HG03196 (cell line): ENCODE measurements around the gene TAPBP.
"Not testable (repeated sequence)": the region's sequence is repeated elsewhere in the genome, so short reads cannot be mapped to it uniquely, and the experiment has no call there.

Source experiments
- ATAC-seq: cut with Tn5 transposase; IDR thresholded peaks from one replicate; pipeline ENCODE4 v1.9.1; 2021; ENCODE audit not compliant: unreplicated experiment

Gene TAPBP

DNA sequence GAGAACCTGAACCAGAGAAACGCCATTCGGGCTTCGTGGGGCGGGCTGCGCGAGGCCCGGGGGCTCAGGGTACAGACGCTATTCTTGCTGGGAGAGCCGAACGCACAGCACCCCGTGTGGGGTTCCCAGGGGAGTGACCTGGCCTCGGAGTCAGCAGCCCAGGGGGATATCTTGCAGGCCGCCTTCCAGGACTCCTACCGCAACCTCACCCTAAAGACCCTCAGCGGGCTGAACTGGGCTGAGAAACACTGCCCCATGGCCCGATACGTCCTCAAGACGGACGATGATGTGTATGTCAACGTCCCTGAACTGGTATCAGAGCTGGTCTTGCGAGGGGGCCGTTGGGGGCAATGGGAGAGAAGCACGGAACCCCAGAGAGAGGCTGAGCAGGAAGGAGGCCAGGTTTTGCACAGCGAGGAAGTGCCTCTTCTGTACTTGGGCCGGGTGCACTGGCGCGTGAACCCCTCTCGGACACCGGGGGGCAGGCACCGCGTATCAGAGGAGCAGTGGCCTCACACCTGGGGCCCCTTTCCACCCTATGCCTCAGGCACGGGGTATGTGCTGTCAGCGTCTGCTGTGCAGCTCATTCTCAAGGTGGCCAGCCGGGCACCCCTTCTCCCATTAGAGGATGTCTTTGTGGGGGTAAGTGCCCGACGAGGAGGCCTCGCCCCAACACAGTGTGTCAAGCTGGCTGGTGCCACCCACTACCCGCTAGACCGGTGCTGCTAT lies 36.1 kb downstream of the TAPBP start:
- no peak for ATAC-seq

DNA sequence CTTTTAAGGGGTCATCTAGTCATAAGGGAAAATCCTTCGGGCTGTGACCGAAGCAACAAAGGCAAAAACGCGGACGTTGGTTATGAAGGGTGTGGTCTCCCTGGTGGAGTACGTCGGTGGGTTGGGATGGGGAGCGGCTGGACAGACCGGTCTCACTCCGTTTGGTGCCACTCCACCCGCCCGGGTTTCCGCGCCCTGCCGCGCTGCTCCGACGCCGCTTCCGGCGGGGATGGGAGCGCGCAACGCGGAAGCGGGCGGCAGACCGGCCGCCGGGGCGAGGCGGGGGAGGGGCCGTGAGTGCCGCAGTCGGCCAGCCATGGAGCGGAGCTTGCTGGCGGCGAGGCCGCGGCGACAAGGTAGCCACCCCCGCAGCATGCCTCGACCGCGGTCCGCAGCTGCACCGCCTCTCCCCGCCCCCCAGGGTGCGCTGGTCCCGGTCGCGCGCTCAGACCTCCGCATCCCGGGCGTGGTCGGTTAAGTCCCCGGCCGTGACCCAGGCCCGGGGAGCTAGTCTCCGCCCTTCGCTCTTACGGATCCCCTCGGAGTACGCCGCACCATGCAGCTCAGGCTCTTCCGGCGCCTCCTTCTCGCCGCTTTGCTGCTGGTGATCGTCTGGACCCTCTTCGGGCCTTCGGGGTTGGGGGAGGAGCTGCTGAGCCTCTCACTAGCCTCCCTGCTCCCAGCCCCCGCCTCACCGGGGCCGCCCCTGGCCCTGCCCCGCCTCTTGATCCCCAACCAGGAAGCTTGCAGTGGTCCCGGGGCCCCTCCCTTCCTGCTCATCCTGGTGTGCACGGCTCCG lies 36.8 kb downstream of the TAPBP start, which contains the start of gene B3GALT4:
Gene B3GALT4, plus strand, starts transcription at position 260 of the 799 bp plus-strand sequence. Its CDS starts 297 bp downstream, at position 557.
- peak; percentile 50 for ATAC-seq

DNA sequence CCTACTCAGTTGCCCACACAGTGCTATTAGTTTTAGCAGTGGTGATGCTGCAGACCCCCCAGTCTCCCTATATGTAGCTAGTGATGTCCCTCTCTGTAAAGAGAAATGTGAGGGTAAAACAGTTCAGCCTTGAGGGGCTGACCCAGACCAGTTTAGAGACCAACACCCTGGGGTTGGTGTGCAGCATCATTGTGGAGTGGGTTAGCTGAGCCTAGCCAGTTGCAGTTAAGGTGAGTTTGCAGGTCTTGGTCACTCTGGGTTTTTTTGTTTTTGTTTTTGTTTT lies 37.4 kb downstream of the TAPBP start:
- no peak for ATAC-seq

DNA sequence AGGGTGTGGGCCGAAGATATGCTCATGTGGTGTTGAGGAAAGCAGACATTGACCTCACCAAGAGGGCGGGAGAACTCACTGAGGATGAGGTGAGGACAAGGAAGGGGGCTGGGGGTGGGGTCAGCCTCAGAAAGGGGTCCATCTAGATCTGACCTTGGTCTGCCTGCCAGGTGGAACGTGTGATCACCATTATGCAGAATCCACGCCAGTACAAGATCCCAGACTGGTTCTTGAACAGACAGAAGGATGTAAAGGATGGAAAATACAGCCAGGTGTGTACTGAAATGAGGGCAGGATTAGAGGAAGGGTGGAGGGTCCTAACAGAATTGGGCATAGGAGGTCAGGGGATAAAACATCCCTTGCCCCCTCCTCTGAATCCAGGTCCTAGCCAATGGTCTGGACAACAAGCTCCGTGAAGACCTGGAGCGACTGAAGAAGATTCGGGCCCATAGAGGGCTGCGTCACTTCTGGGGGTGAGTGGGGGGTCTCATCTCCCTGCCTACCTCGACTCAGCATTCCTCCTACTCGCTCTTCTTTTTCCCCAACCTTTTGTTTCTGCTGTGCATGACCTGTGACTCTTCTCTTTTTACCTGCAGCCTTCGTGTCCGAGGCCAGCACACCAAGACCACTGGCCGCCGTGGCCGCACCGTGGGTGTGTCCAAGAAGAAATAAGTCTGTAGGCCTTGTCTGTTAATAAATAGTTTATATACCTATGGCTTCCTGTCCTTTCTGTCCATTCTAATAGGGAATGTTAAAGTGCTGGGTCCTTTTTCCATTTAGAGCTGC lies 37.9 kb downstream of the TAPBP start:
- ATAC-seq, result not testable (repeated sequence)

DNA sequence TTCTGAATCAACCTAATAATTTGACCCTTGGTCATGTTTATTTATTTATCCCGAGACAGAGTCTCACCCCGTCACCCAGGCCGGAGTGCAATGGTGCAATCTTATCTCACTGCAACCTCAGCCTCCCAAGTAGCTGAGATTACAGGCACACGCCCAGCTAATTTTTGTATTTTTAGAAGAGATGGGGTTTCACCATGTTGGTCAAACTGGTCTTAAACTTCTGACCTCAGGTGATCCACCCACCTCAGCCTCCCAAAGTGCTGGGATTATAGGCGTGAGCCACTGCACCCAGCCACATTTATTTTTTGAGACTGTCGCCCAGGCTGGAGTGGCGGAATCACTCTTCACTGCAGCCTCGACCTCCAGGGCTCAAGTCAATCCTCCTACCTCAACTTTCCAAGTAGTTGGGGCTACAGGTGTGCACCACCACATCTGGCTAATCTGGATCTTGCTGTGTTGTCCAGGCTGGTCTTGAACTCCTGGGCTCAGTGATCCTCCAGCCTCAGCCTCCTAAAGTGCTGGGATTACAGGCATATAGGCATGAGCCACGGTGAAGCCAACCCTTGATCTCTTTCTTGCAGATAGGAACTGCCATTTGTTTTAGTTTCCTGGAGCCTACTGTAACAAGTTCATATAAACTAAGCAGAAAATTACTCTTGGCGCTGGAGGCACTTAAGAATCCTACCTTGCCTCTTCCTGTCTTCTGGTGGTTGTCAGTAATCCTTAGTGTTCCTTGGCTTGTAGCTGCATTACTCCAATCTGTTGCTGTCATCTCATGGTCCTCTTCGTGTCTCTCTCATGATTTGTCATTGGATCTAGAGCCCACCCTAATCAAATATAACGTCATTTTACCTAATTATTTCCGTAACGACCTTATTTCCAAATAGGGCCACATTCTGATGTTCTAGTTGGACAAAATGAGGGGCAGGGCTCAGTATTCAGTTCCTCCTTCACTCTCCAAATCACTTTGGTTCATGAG lies 39.7 kb downstream of the TAPBP start:
- no peak for ATAC-seq

DNA sequence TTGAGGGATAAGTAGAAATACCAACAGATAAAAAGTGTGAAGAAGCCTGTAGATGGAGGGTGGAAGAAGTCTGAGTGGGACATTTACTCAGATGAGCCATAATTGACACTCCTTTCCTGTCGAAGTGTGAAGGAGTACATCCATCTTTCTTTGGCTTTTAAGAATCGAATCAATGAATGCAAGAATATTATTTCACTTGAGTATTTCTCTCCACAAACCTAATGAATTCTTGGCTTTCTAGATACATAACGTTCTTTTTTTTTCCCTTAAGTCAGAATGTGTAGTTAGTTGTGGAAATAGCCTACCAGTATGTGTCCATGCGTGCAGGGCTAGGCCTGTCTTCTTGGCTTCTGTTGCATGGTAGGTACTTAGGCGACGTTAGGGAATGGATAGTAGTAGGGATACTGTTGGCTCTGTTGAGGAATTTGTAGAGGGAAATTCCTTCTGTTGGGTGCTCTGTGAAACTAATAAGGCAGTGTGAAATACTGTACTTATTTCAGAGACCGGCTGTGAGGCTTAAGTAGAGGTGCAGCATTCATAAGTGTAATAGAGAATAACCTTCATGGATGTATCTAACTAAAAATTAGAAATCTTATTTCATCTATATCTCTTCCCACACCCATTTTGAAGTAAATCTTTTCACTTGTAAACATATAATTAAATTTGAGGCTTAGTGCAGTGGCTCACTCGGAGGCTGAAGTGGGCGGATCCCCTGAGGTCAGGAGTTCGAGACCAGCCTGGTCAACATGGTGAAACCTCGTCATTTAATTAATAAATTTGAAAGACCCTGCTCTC lies 40.6 kb downstream of the TAPBP start:
- ATAC-seq, result no peak

DNA sequence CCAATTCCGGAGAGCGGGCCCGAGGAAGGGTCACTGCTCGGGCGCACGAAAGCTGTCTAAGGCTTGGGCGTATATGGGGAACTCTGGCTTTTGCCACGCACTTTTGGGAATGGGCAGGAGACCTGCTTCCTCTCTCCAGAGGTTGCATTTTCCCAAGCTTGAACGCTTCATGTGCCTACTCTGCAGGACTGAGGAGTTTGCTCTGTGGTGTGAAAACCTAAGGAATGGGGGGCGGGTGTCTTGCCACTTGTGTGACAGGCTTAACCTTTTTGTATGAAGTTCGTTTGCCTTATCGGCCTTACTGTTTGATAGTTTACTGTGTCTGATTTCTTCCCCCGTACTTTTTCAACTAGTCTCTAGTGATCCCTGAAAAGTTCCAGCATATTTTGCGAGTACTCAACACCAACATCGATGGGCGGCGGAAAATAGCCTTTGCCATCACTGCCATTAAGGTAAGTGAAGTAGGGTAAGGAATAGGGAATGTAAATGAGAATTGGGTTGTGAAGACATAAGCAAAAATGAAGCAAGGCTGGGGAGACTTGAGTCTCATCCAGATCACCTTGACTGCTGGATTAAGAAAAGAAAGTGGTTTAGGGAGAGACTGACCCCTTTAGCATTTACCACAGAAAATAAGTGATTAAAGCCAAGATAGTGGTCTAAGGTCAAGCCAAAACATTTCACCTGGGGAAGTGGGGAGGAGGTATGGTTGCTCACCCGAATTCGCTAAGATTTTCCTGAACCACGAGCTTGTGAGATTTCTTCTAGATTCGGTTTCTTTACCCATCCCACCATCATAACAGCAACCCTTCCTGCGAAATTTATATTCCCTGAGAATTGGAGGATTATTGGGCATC lies 41.4 kb downstream of the TAPBP start:
- ATAC-seq, result no peak

DNA sequence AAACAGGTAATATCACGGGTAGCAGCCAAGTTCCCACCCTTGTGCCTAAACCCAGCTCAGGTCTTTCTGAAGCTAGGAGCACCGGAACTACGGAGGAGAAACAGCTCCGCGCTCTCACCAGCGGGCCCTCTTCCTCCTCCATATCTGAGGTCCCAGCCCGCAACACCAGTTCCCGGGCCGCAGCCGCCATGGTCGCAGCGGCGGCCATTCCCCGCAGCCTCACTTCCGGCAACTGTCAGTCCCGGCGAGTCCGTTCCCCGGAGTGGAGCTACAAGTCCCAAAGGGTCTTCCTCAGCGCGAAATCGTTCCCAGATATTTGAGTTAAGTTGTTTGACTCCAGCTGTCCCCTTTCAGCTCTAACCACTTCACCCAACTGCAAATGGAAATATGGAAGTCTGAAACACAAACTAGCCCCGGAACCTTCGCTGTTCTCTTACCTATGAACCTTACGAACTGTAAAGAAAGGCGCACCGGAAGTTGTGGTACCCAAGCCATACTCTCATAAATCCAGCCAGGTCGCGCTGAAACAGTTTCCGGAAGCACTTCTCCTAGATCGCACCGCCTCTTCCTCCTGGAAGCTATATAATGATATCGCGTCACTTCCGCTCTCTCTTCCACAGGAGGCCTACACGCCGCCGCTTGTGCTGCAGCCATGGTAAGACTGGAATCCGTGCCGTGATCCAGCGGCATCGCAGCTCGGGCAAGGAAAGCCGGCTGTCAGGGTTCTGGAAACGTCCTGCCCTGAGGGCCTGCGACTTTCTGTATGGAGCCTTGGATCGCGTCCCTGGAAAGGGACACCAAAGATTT lies 42.2 kb downstream of the TAPBP start, which contains the start of the genes RPS18 and VPS52:
Gene RPS18, plus strand, starts transcription at position 608 of the 807 bp plus-strand sequence. Its CDS starts 45 bp downstream, at position 653.
Gene VPS52, minus strand, starts transcription at position 409 of the 807 bp plus-strand sequence. Its CDS starts 201 bp downstream, at position 208.
- peak; percentile 84 for ATAC-seq

DNA sequence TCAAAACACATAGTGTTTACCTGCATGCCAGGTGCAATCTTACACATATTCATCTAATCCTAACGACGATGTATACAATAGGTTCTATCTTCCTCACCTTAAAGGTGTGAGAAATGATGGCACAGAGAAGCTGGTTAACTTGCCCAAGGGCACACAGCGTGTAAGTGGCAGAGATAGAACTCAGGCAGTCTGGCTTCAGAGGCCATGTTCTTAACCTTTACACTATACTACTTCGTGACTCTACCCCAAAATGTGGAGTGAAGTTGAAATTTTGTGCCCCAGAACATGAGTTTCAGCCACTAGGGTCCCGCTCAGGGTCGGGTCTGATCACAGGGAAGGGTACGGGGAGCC lies 42.8 kb downstream of the TAPBP start:
- ATAC-seq, result no peak

DNA sequence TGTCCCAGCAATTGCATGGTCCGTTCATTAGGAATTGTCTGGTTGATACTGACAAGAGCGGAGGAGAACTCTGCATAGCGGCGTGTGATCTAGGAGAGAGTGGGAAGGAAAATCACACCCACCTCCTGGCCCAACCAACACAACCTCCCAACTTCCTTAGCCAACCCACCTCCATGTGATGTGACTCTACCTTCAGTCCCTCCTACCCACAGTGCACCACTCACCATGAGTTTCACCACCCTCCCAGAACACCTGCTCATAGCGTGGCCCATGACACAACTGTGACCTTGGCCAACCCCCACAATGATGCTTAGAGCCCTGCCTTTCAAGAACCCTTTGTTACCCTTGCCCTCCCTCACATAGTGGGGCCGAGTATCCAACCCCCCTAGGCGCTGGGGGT lies 49.9 kb downstream of the TAPBP start:
- ATAC-seq, result no peak

DNA sequence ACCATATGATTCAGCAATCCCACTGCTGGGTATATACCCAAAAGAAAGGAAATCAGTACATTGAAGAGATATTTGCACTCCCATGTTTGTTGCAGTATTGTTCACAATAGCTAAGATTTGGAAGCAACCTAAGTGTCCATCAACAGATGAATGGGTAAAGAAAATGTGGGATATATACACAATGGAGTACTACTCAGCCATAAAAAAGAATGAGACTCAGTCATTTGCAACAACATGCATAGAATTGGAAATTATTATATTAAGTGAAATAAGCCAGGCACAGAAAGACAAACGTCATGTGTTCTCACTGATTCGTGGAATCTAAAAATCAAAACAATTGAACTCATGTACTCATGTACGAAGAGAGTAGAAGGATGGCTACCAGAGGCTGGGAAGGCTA lies 51.4 kb downstream of the TAPBP start:
- ATAC-seq, result not testable (repeated sequence)

DNA sequence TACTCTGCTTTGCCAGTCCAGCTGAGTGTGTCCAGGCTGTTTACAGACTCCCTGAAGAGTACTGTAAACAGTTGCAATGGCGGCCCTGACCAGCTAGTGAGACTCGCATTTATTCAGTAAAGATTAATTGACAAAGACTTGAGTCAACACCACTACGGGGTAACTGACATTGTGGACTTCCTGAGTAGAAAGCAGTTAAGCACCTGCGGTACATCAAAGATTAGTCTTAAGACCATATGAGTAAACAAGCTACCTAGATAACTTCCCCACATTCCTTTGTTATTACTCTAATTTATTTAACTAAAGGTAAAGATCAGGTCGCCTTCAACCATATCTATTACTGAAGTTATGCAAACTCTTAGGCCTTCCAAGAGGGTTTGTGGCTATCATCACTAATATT lies 54.8 kb downstream of the TAPBP start:
- ATAC-seq, result no peak

DNA sequence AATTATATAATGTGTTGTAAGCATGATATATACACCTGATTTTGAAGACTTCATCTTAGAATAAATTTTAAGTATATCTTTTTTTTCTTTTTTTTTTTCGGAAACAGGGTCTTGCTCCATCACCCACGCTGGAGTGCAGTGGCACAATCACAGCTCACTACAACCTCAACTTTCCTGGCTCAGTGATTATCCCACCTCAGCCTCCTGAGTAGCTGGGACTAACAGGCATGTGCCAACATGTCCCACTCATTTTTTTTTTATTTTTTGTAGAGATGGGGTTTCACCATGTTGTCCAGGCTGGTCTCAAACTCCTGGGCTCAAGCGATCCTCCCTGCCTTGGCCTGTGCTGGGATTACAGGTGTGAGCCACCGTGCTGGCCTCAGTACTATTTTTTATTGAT lies 59.3 kb downstream of the TAPBP start:
- ATAC-seq, result no peak

DNA sequence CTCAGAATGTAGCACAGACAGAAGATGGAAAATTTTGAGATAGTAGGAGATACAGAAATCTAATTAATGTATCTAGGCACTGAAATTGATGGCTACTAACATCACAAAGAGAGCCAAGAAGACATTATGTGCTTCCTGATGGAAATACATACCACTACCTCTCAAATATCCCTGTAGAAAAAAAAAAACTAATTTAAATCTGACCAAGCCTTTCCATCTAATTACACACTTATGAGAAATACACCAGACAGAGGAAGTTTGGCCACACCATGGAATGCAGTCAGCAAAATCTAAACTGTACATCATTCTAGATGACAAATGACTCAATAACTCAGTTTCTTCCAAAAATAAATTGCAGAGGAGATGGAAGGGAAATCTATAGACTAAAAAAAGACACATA lies 61.1 kb downstream of the TAPBP start:
- no peak for ATAC-seq

DNA sequence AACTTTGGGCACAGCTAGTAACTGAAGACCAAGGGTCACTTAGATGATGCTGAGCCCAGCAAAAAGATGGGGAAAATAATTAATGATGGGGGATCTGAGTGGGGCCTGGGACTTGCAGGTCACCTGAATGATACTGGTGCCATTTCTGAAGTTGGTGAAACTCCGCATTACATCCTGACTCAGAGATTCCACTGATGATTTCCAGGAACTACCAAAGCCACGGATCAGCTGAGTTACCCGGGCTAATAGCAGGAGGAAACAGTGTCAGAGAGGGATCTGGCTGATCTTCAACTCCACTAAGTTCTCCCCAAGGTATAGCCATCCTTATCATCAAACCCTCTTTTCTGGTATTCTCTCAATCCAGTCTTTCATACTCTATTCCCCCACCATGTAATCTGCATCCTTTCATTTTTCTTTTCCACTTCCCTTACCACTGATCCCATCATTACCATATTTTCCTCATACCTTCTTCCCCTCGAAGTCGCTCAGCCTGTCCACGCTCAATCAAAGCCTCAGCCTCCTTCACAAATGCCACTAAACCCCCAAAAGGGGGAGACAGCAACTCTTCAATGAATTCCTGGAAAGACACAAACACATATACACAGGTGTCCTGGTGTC lies 62.4 kb downstream of the TAPBP start:
- no peak for ATAC-seq

DNA sequence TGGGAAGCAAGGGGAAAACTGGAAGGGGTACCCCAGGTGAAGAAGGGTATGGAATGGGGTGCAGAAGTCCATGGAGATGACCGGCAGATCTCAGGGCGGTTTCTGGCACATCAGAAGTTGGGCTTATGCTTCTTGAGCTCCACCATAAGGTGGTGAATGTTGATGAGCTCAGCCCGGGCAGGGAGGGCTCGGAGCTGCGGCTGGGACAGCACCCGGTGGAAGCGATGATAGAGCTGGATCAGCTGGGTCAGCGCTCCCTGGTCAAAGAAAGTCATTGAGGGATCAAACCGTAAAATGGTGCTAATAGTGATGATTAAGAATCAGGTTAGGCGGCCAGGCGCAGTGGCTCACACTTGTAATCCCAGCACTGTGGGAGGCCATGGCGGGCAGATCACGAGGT lies 63.1 kb downstream of the TAPBP start:
- ATAC-seq, result no peak
